Measurements from ENCODE around the gene LAMTOR1.

The LAMTOR1 gene

DNA sequence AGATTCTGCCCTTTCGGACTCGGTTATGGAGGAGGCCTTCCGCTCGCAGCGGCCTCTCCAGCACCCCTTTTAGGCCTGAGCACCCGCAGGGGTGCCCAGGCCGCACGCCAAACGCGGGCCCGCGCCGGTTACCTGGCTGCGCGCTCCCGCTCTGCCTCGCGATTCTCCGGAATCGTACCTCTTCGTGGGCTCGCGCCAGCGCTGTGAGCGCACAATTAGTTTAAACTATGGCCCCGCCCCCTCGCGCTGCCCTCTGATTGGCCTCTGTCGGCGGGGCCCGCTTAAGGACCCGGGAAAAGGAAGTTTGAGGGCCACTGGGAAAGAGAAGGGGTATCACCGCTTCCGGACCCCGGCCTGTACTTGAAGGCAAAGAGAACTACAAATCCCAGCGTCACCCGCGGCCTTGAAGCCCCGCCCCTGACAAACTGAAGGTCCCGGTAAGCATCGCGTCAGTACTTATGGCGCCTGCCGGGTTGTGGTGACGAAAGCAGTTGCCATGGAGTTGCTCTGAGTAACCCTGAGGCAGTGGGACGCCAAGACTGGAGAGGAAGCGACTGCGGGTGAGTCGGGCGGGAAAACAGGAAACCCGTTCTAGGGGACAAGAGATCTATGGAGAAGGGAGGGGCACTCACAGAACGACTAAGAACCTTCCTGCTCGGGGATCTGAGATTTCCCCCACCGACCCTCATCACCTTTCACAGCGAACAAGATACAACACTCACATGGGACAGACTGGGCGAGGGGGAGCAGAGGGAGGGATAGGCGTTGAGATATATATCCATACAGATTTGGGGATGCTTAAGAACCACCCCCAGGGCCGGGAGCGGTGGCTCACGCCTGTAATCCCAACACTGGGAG, 22.5 kb downstream of the LAMTOR1 start, which contains the start of the genes LRRC51 and NUMA1:
Gene LRRC51 (plus strand): TSS at position 525 of the 858 bp plus-strand sequence. CDS start 8,234 bp downstream, outside the sequence.
Gene NUMA1 (minus strand): TSS at position 217 of the 858 bp plus-strand sequence. CDS start 44,599 bp downstream, outside the sequence.
- DNase-seq = peak; percentile 100

DNA sequence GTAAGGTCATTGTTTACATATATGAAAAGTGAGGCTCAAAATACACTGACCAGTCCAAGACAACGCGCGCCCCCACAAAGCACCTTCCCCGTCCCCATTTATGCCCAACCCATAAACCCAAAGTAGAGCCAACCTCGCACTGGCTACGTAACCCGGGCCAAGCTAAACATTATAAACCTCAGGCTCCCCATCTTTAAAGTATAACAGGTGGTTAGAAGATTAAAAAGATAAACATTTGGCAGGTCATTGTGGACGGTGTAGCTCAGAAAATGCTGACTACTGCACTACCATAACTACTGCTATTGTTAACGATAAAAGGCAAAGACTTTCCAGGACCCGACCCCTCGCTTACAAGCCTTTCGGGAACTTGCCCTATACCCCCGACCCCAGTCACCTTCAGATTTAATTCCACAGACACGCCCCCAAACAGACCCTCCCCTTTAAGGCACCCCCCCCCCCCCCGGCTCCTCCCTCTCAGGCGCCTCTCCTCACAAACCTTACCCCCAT, 23.2 kb downstream of the LAMTOR1 start:
- no peak for DNase-seq

DNA sequence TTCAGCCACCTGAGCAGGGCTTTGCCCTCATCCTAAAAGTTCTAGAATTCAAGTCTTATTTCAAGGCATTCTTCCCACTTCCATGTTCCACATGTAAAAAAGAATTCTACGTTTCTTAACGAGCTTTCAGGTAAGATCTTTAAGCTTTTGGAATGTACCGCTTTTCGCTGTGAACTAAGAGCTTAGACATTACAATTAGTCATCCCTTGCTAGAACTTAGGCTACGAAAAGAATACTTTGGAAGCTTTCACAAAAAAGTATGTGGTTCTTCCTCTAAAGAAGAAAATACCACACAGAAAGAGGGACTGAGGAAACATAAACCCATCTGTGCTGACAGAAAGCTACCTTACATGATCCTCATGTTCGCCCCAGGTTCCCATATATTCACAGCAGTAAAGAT, 24.6 kb downstream of the LAMTOR1 start:
- no peak for DNase-seq

DNA sequence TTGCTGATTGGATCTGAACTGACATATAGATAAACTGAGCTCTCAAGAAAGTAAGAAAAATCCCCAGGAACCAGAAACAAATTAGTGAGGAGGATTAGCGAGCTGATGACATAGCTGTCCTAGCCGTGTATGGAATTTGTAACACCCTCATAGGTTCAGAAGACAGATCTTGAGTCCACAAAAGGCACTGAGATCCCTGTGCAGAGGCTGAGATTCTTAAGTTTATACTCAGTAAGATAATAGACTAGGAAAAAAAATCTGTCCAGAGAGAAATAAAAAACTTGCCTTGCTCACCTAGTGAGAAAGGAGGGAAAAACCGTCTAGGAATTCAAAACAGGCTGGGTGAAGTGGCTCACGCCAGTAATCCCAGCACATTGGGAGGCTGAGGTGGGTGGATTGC, 27.3 kb downstream of the LAMTOR1 start:
- no peak for DNase-seq

DNA sequence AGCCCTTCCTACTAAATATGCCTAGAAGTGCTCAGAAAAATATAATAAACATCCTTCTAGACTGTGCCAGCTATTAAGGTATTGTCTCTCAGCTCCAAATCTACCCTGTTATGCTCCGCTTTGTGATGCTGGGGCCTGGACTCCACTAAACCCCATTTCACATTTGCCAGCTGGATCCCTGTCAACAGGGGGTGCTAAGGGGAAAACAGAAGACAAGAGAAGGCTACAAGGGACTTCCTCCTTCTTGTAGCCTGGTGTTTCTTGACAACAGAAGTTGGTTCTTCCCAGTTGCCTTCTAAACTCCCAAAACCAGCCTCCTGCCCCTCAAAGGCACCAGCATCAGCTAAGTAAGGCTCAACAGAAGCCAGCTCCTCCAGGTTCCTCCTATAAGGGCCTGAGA, 28.0 kb downstream of the LAMTOR1 start:
- DNase-seq = no peak

DNA sequence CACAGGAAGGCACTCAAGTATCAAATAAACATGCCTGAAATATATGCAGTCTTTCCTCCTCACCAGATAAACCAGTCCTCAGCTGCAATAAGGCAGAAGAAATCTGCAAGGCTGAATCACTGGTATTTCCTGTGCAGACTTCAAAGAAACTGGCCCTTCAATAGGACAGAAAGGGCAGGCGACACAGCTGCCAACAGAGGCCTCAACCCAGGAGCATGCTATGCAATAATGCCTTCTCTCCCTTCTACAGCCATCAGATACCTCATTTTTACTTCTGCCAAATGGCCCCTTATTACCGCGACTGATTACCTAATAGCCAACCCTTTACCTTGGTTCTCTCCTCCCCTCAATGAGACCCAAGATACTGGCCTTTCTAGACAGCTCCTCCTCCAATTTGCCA, 30.7 kb downstream of the LAMTOR1 start:
- DNase-seq = no peak

DNA sequence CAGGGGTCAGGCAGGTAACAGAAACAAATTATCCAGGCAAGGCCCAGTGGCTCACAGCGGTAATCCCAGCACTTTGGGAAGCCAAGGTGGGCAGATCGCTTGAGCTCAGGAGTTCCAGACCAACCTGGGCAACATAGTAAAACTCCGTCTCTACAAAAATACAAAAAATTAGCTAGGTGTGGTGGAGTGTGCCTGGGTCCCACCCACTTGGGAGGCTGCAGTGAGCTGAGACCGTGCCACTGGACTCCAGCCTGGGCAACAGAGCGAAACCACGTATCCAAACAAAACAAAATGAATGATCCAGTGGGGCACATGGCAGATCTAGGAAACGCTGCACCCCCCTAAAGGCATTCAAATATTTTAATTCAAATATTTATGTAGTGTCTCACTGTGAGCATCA, 32.6 kb downstream of the LAMTOR1 start:
- DNase-seq = no peak

DNA sequence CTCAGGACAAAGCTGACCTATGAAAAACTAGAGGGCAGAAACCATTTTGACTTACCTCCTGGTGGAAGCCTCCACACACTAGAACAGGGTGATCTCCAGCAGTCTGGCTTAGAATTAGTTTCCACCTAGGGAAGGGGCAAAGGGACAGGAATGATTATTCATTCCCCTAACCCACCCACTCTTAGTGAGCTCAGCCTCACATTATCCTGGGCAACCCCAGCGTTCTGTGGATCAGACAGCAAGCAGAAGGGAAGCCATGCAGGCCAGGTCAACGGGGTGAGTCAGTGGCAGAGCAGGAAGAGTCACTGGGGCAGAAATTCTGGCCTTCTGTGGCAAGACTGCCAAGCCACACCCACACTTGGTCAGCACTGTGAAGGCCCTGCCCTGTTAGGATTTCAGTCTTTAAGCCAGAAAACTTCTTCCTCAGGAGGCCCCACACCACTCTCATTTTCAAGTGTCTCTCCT, 33.3 kb downstream of the LAMTOR1 start:
- DNase-seq = no peak

DNA sequence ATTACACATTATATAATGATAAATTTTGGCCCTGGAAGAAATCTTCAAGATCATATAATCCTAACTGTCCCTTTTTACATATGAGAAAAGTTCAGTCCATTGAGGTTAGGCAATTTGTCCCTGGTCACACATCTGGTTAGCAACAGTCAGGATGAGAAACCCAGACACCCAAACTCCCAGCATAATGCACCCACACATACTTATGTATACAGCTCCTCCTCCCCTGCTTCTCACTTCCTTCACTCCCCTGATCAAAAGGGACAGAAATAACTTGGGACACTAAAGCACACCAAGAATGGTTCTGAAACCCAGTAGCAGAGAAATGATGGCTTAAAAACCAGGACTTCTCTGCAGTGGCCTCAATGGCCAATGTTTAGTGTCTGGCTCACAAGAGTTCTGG, 33.9 kb downstream of the LAMTOR1 start:
- no peak for DNase-seq

DNA sequence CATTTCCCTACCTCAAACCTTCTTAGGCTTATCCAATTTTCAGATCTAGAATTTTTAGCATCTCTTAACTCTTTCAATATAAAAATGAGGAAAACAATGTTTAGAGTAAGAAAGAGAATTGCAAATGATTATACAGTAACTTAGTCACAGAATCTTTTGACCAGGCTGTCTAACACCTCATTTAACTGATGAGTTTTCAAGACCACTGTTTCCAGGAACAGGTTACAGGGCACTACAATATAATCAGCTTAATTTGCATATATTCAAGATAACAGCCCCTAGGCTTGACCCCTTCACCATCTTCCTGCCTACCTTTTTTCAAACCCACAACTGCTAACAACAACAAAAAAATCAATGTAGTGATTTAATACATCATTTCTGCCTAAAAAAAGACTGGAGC, 35.4 kb downstream of the LAMTOR1 start:
- DNase-seq = no peak

DNA sequence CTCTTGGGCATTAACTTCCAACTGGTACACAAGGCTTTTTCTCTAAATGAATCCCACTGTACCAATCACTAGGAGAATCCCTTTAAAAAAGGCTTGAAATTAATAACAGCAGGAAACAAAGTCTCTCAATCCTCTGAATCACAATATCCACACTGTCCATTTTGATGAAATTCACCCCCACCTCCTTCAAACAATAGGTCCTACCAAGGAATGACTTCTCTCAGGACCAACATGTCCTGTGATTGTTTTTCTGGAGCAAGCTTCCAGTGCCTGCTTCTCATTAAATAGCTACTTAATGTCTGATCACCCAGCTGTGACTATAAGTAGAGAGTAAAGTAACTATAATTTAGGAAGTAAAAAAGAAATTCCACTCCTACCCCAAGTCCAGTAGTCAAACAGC, 35.8 kb downstream of the LAMTOR1 start:
- no peak for DNase-seq

DNA sequence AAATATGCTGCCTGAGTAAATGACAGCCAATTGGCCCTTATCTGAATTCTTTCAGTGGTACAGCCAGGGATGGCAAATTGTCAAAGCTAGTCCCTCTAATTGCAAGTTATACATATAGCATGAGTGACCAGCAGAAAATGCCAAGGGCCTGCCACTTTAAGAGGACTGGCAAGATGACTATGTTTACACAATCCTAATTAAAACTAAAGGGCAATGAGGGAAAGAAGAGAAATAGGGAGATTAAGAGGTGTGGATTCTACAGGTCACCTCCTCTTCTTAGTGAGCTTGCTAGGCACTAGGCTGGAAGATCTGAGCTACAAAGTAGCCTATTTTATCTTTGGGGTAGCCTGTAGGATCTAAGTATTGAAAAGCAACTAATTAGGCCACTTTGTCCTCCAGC, 36.2 kb downstream of the LAMTOR1 start:
- DNase-seq = no peak

DNA sequence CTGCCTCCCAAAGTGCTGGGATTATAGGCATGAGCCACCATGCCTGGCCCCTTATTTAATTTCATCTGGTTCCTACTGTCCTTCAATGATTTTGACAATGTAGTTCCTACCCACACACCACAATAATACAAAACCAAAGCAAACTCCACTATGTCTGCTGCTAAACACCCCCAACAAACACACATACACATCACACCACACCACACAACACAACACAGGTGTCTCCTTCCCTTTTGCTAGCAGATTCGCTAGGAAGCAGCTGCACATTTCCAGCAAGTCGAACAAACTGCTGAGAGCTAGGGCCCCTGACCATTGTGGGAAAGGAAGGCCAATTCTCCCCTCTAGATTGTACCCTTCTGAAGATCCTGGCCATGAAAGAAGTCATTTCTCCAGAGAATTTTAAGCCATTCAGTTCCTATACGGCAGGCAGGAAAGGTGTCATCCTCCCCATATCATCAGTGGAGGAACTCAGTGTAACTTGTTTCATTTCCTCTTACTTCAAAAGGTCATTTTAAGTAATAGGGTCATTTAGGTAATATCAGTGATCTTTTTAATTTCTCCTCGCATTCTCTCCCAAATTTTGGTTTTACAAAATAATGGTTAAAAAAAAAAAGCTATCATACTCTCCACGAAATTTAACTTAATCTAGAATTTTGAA, 41.2 kb downstream of the LAMTOR1 start:
- DNase-seq = no peak

DNA sequence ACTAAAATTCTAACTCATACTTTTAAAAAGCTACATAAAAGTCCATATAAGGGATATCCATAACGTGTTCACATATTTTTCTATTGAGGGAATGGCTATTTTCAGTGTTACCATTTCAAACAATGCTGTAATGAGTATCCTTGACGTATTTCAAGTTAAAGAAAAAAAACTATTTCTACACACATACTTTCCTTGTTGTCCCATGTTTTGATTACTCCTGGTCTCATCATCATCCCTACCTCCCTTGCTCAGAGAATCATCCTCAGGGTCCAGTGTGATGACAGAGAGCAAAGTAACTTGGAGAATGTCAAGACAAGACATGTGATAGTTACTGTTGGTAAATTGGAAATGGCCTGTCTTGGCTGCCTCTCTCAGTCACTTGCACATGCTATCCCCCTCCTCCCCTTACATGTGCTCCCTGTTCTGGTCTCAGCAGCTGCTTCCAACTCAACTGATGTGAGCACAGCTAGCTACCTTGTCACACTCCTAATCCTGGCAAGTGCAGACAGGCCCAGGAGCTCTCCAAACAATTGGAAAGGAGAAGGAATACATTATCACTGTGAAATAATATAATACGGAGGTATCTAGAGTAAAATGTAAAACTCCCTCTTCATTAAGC, 44.6 kb downstream of the LAMTOR1 start:
- no peak for DNase-seq

DNA sequence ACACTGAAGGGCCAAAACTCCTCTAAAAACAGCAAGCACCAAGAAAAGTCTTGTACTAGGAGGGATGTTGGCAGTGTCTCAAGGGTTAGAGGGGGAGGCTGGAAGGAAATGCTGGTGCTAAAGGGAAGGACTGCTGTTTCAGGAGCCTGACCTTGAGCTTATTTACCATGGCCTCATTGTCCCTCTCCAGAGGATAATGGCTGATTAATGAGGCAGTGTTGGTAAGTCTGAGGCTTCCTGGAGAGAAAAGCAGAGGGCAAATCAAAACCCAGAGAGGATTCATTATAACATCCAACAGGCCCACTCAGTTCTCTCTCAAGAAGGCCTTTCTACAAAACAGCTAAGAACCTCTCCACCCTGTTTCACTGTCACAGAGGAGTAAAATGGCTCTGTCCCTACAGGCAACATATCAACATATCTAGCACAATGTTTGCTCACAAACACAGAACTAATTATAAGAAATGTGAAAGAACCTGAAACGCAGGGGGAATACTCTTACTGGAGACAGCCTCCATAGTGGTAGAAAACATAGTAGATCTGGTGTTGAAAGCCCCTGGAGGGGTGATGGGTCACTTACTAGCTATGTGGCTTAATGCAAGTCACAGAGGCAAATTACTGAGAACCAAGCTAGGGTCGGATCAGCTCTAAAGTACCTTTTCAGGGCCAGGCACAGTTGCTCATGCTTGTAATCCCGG, 54.2 kb downstream of the LAMTOR1 start:
- no peak for DNase-seq
